Osteoblast (primary cell): ENCODE data around the gene UGT2A1. TPM values are rescaled to one million over a fixed set of nuclear protein-coding genes. Genes with fewer than 3 reads are reported as not detected.

Experiments
- DNase-seq: peaks from one replicate; pipeline ENCODE4 v3.0.0; 2011; ENCODE audit warnings: low spot score, mixed read lengths; ENCODE audit not compliant: insufficient read length; ENCODE audit errors: missing footprints
- H2AFZ ChIP-seq: 2 replicates; pipeline ENCODE4 v1.6.0; 2011; ENCODE audit warnings: mild to moderate bottlenecking, low read length
- H3K27ac ChIP-seq: 2 replicates; pipeline ENCODE4 v1.5.1; 2011; ENCODE audit warnings: mild to moderate bottlenecking, low read depth, low read length, moderate library complexity
- H3K27me3 ChIP-seq: 2 replicates; pipeline ENCODE4 v1.6.0; 2012; ENCODE audit warnings: mild to moderate bottlenecking, control low read depth, inconsistent platforms, low read length, moderate library complexity; ENCODE audit not compliant: insufficient read depth
- H3K36me3 ChIP-seq: 2 replicates; pipeline ENCODE4 v1.5.1; 2011; ENCODE audit warnings: mild to moderate bottlenecking, low read length, control low read depth, moderate library complexity; ENCODE audit not compliant: insufficient read depth
- H3K4me1 ChIP-seq: 2 replicates; pipeline ENCODE4 v1.5.1; 2011; ENCODE audit warnings: mild to moderate bottlenecking, low read length, control low read depth, moderate library complexity; ENCODE audit not compliant: insufficient read depth
- H3K4me2 ChIP-seq: 2 replicates; pipeline ENCODE4 v1.6.0; 2011; ENCODE audit warnings: mild to moderate bottlenecking, low read length; ENCODE audit not compliant: insufficient read depth
- H3K4me3 ChIP-seq: fragments of 200-600 bp; sonication (generic); 3 replicates; pipeline ENCODE4 v1.5.1; 2012; ENCODE audit warnings: mild to moderate bottlenecking, low read length, inconsistent platforms; ENCODE audit not compliant: insufficient read depth
- H3K79me2 ChIP-seq: 2 replicates; pipeline ENCODE4 v1.6.0; 2012; ENCODE audit warnings: mild to moderate bottlenecking, low read length, control low read depth, inconsistent platforms; ENCODE audit not compliant: insufficient read depth
- H3K9me3 ChIP-seq: 2 replicates; pipeline ENCODE4 v1.5.1; 2011; ENCODE audit warnings: low read depth, low read length, control low read depth
- H4K20me1 ChIP-seq: 2 replicates; pipeline ENCODE4 v1.6.0; 2012; ENCODE audit warnings: mild to moderate bottlenecking, low read length, control low read depth; ENCODE audit not compliant: insufficient read depth
- total RNA-seq: library from RNA; depleted of rRNA; stranded (reverse); fragments of >200 nt; gene quantifications from 2 replicates; pipeline ENCODE4 v1.2.3, GENCODE V29; 2012
- TF ChIP-seq, protein P1 (sequence below): IDR thresholded peaks from 2 replicates; pipeline ENCODE4 v1.5.1; 2011; ENCODE audit warnings: mild to moderate bottlenecking, low read depth, low read length, moderate library complexity; ENCODE audit errors: extremely low read depth

Gene UGT2A1
- total RNA-seq, 1 donor: not detected

DNA sequence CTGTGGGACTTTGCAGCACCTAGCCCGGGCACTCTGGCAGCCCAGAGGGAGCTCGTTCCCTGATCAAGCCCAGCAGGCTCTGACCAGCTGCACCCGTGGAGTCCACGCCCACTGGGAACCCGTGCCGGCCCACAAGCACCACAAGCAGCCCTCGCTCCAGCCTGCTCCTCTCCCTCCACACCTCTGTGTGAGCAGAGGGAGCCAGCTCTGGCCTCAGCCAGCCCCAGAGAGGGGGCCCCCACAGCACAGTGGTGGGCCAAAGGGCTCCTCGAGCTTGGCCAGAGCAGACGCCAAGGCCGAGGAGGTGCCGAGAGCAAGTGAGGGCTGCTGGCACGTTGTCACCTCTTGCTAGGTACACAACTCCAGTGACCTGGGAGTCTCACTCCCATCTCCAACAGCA is 5.1 kb upstream of the UGT2A1 start:
- Histone ChIP-seq H3K4me2 (no peak overlapping the region), H3K4me1 (no peaks in the 10 kb centered on the region), H3K79me2 (no peaks in the 10 kb centered on the region), H3K36me3 (no peaks in the 10 kb centered on the region), H2AFZ (no peak overlapping the region), H3K4me3 (no peak overlapping the region), H3K27me3 (no peaks in the 10 kb centered on the region), H3K9me3 (no peaks in the 10 kb centered on the region), H4K20me1 (no peaks in the 10 kb centered on the region), H3K27ac (no peak overlapping the region)
- TF ChIP-seq, protein P1, sequence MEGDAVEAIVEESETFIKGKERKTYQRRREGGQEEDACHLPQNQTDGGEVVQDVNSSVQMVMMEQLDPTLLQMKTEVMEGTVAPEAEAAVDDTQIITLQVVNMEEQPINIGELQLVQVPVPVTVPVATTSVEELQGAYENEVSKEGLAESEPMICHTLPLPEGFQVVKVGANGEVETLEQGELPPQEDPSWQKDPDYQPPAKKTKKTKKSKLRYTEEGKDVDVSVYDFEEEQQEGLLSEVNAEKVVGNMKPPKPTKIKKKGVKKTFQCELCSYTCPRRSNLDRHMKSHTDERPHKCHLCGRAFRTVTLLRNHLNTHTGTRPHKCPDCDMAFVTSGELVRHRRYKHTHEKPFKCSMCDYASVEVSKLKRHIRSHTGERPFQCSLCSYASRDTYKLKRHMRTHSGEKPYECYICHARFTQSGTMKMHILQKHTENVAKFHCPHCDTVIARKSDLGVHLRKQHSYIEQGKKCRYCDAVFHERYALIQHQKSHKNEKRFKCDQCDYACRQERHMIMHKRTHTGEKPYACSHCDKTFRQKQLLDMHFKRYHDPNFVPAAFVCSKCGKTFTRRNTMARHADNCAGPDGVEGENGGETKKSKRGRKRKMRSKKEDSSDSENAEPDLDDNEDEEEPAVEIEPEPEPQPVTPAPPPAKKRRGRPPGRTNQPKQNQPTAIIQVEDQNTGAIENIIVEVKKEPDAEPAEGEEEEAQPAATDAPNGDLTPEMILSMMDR: no peak
- DNase-seq: no peak

DNA sequence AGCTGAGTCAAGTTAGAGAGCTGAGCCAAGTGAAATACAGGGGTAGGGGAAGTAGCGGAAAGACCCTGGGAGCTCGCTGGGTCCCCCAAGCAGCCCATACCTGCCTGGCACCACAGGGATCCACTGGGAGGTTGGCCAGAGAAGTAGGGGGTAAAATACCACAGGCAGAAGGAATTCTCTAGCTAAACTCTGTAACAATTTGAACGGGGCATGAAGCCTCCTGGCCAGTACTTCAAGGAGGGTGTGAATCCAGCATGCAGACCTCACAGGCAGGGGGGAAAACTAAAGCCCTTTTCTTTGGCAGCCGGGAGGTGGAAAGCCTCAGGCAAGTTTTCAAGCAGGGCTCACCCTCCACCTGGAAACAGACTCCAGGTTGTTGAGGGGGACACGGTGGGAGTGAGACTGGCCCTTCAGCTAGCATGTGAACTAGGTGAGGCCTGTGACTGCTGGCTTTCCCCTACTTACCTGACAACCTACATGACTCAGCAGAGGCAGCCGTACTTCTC is 3.7 kb upstream of the UGT2A1 start:
- Histone ChIP-seq H3K79me2 (no peaks in the 10 kb centered on the region), H4K20me1 (no peaks in the 10 kb centered on the region), H3K36me3 (no peaks in the 10 kb centered on the region), H3K4me2 (no peak overlapping the region), H3K27ac (no peak overlapping the region), H3K27me3 (no peaks in the 10 kb centered on the region), H3K4me1 (no peaks in the 10 kb centered on the region), H3K9me3 (no peaks in the 10 kb centered on the region), H3K4me3 (no peak overlapping the region), H2AFZ (no peak overlapping the region)
- DNase-seq: no peak
- TF ChIP-seq, protein P1: no peak

DNA sequence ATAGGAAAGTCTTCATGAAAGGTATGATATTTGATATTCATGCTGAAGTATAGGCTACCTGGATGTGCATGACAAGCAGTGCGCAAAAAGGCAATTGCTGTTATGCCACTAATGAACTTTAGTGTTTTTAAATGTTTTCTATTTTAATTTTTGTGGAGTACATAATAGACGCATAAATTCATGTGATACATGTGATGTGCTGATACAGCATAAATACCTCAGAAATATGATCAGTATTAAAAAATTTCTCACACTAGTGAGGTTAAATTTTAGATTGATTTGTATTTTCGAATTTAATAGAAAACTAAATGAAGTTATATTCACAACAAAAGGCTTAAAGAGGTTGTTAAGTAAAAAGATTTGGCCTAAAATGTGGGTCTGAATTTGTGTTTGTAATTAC is 2.2 kb downstream of the UGT2A1 start:
- no peaks in the 10 kb centered on the region for H4K20me1 ChIP-seq
- peaks cover 2% of the 10 kb centered on the region for H3K9me3 ChIP-seq
- no peaks in the 10 kb centered on the region for H3K27me3 ChIP-seq
- TF ChIP-seq, protein P1: no peak
- DNase-seq: no peak
- H3K79me2 ChIP-seq: no peaks in the 10 kb centered on the region
- H3K36me3 ChIP-seq: no peaks in the 10 kb centered on the region
- no peak overlapping the region for H3K4me2 ChIP-seq
- no peak overlapping the region for H3K27ac ChIP-seq
- H3K4me1 ChIP-seq: no peaks in the 10 kb centered on the region
- no peak overlapping the region for H3K4me3 ChIP-seq
- H2AFZ ChIP-seq: no peak overlapping the region

DNA sequence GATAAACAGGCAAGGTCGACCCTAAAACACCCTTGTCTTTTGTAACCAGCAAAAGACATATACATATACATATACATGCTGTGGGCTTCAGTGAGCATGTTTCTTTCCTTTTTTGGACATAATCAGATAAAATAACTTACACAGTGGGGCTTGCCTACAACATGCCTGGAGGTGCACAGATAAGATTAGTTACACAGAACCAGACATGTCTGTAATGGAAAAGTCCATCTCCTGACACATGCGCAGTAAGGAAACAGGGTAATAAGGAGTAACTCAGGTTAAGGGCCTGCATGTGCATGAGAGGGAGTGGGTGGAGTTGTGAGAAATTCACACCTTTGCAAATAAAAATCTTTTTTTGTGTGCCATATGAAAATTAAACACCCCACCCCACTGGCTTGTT is 3.4 kb downstream of the UGT2A1 start:
- peaks cover 2% of the 10 kb centered on the region for H3K9me3 ChIP-seq
- H4K20me1 ChIP-seq: no peaks in the 10 kb centered on the region
- H3K4me1 ChIP-seq: no peaks in the 10 kb centered on the region
- no peak overlapping the region for H3K4me3 ChIP-seq
- no peak for DNase-seq
- no peak overlapping the region for H3K27ac ChIP-seq
- no peak overlapping the region for H2AFZ ChIP-seq
- no peaks in the 10 kb centered on the region for H3K27me3 ChIP-seq
- no peaks in the 10 kb centered on the region for H3K36me3 ChIP-seq
- no peaks in the 10 kb centered on the region for H3K79me2 ChIP-seq
- TF ChIP-seq, protein P1: no peak
- H3K4me2 ChIP-seq: no peak overlapping the region
